Measurements from ENCODE around the gene OR2J2. TPM values are rescaled to one million over a fixed set of nuclear protein-coding genes. Genes with fewer than 3 reads are reported as not detected.
"Not testable (repeated sequence)": the region's sequence is repeated elsewhere in the genome, so short reads cannot be mapped to it uniquely, and the experiment has no call there.

The OR2J2 gene
- not detected in 2 replicates for total RNA-seq

- not testable (repeated sequence) for DNase-seq
These were observed at the start of gene OR2J2 for GRCh38 chr6:29170607-29171006. Gene OR2J2 (plus strand): TSS chr6:29170907. CDS start chr6:29173636, 2,729 bp downstream.

- DNase-seq: no peak
These were observed 41.2 kb upstream of the OR2J2 start for GRCh38 chr6:29129326-29130012.

GRCh38 chr6:29130644-29131043 lies 40.1 kb upstream of the OR2J2 start:
- DNase-seq: no peak

GRCh38 chr6:29131691-29132090 lies 39.0 kb upstream of the OR2J2 start:
- DNase-seq: no peak

GRCh38 chr6:29137724-29138123 lies 33.0 kb upstream of the OR2J2 start:
- no peak for DNase-seq

- no peak for DNase-seq
These were observed 29.1 kb upstream of the OR2J2 start for GRCh38 chr6:29141606-29142005.

- DNase-seq: no peak
These were observed 28.4 kb upstream of the OR2J2 start for GRCh38 chr6:29142309-29142708.

- DNase-seq: no peak
These were observed 24.5 kb upstream of the OR2J2 start for GRCh38 chr6:29146179-29146578.

- no peak for DNase-seq
These were observed 23.6 kb upstream of the OR2J2 start for GRCh38 chr6:29147074-29147473.

GRCh38 chr6:29149444-29149843 lies 21.3 kb upstream of the OR2J2 start:
- DNase-seq: not testable (repeated sequence)

- no peak for DNase-seq
These were observed 17.6 kb upstream of the OR2J2 start for GRCh38 chr6:29153083-29153482.

GRCh38 chr6:29155182-29155581 lies 15.5 kb upstream of the OR2J2 start:
- not testable (repeated sequence) for DNase-seq

GRCh38 chr6:29159922-29160321 lies 10.8 kb upstream of the OR2J2 start:
- not testable (repeated sequence) for DNase-seq

GRCh38 chr6:29165571-29165970 lies 5.1 kb upstream of the OR2J2 start:
- DNase-seq: not testable (repeated sequence)

- DNase-seq: no peak
These were observed 1.0 kb downstream of the OR2J2 start for GRCh38 chr6:29171736-29172135.

- no peak for DNase-seq
These were observed 12.9 kb downstream of the OR2J2 start for GRCh38 chr6:29183594-29183993.

GRCh38 chr6:29188659-29189058 lies 18.0 kb downstream of the OR2J2 start:
- not testable (repeated sequence) for DNase-seq

GRCh38 chr6:29200767-29201662 lies 30.3 kb downstream of the OR2J2 start:
- DNase-seq: no peak

- DNase-seq: no peak
These were observed 31.3 kb downstream of the OR2J2 start for GRCh38 chr6:29201966-29202365.

GRCh38 chr6:29211488-29211887 lies 40.8 kb downstream of the OR2J2 start:
- no peak for DNase-seq

GRCh38 chr6:29216528-29216927 lies 45.8 kb downstream of the OR2J2 start:
- DNase-seq: no peak

- not testable (repeated sequence) for DNase-seq
These were observed 46.5 kb downstream of the OR2J2 start for GRCh38 chr6:29217242-29217641.

GRCh38 chr6:29218056-29218455 lies 47.3 kb downstream of the OR2J2 start:
- not testable (repeated sequence) for DNase-seq

Data from dermis blood vessel endothelial cell (primary cell).